Astrocyte (in vitro differentiated cells and primary cell): Measurements from ENCODE around the gene AMER2.

Experiments
- CTCF ChIP-seq: IDR thresholded peaks from 2 replicates; pipeline ENCODE4 v1.5.1; 2011; ENCODE audit warnings: low read depth, mild to moderate bottlenecking, inconsistent platforms, low read length, moderate library complexity; ENCODE audit not compliant: insufficient read depth
- EZH2 ChIP-seq: IDR thresholded peaks from 2 replicates; pipeline ENCODE4 v1.6.1; 2012; ENCODE audit warnings: mild to moderate bottlenecking, low read length, inconsistent platforms; ENCODE audit not compliant: insufficient read depth

- TF ChIP-seq CTCF (no peak), EZH2 (no peak)
These were observed 45.9 kb upstream of the AMER2 start for GRCh38 chr13:25218019-25218418.
